SK-N-SH (cell line): ENCODE measurements around the gene ILF3. TPM values are rescaled to one million over a fixed set of nuclear protein-coding genes. Genes with fewer than 3 reads are reported as not detected.

Source experiments
- CTCF ChIA-PET: fragments of 300-600, 350-600 bp; formaldehyde crosslinking; extraction: SDS; loops from one replicate; lab custom pipeline; 2021; lab: Yijun Ruan, JAX
- POLR2A ChIA-PET: fragments of 350-600 bp; sonication (Branson Sonifier 250); formaldehyde crosslinking; extraction: SDS; loops from one replicate; lab custom pipeline; 2020; ENCODE audit warnings: antibody characterized with exemption, inconsistent platforms; lab: Yijun Ruan, JAX
- DNase-seq: peaks from one replicate; pipeline ENCODE4 v3.0.0; 2012
- H2AFZ ChIP-seq: fragments of 200-600 bp; sonication (generic); 2 replicates; pipeline ENCODE4 v1.8.1; 2016; ENCODE audit warnings: antibody characterized with exemption, mild to moderate bottlenecking, low read depth
- H3F3A ChIP-seq: fragments of 200-600 bp; sonication (generic); replicated peaks from 2 replicates; pipeline ENCODE3; 2016; ENCODE audit warnings: antibody characterized with exemption, mild to moderate bottlenecking; ENCODE audit not compliant: insufficient read depth
- H3K27ac ChIP-seq, 2 experiments: fragments of 200-500 bp in 1 of 2; fragments of 200-600 bp in 1 of 2; sonication (Bioruptor generic) in 1 of 2; sonication (generic), shearing (Covaris generic) in 1 of 2; 2 replicates each; pipeline versions ENCODE4 v1.5.1 to v1.6.1; 2014 to 2016; ENCODE audit warnings: low read depth in 2 of 2, inconsistent platforms in 1 of 2, low read length in 1 of 2, mild to moderate bottlenecking in 1 of 2, mixed read lengths in 1 of 2
- H3K27me3 ChIP-seq: fragments of 200-600 bp; sonication (generic), shearing (Covaris generic); 2 replicates; pipeline ENCODE4 v1.6.1; 2016; ENCODE audit warnings: mixed run types; ENCODE audit not compliant: insufficient read depth
- H3K36me3 ChIP-seq, 2 experiments: fragments of 200-500 bp in 1 of 2; fragments of 200-600 bp in 1 of 2; sonication (Bioruptor generic) in 1 of 2; sonication (generic) in 1 of 2; replicated peaks in 1 of 2; 2 replicates each; pipeline versions ENCODE3 to v1.5.1; 2014 to 2016; ENCODE audit warnings: low read length in 1 of 2, mild to moderate bottlenecking in 1 of 2; ENCODE audit not compliant: insufficient read depth in 2 of 2, control insufficient read depth in 1 of 2
- H3K4me1 ChIP-seq, 2 experiments: fragments of 200-500 bp in 1 of 2; fragments of 200-600 bp in 1 of 2; sonication (Bioruptor generic) in 1 of 2; sonication (generic), shearing (Covaris generic) in 1 of 2; 2 replicates each; pipeline versions ENCODE4 v1.5.1 to v1.6.1; 2014 to 2016; ENCODE audit warnings: low read depth in 1 of 2, low read length in 1 of 2, mixed run types in 1 of 2; ENCODE audit not compliant: insufficient read depth in 2 of 2, control insufficient read depth in 1 of 2
- H3K4me2 ChIP-seq: fragments of 200-600 bp; sonication (generic), shearing (Covaris generic); 2 replicates; pipeline ENCODE4 v1.6.1; 2017; ENCODE audit warnings: mixed run types
- H3K4me3 ChIP-seq, 2 experiments: fragments of 200-500 bp in 1 of 2; fragments of 200-600 bp in 1 of 2; sonication (Bioruptor generic) in 1 of 2; sonication (generic), shearing (Covaris generic) in 1 of 2; 2 replicates each; pipeline versions ENCODE4 v1.5.1 to v1.8.1; 2014 to 2016; ENCODE audit warnings: low read depth in 2 of 2, inconsistent platforms in 1 of 2, low read length in 1 of 2, mild to moderate bottlenecking in 1 of 2, mixed read lengths in 1 of 2, moderate library complexity in 1 of 2
- H3K79me2 ChIP-seq: fragments of 200-600 bp; sonication (generic); 2 replicates; pipeline ENCODE4 v1.8.1; 2017; ENCODE audit warnings: mild to moderate bottlenecking; ENCODE audit not compliant: insufficient read depth
- H3K9ac ChIP-seq: fragments of 200-600 bp; sonication (generic); 2 replicates; pipeline ENCODE4 v1.6.1; 2017; ENCODE audit warnings: mixed run types
- H3K9me2 ChIP-seq: fragments of 200-600 bp; sonication (generic); 2 replicates; pipeline ENCODE4 v1.6.1; 2017; ENCODE audit warnings: mixed run types
- H3K9me3 ChIP-seq: fragments of 200-600 bp; sonication (generic); 2 replicates; pipeline ENCODE4 v1.6.1; 2017; ENCODE audit warnings: mixed run types, mild to moderate bottlenecking, moderate library complexity
- H4K20me1 ChIP-seq: fragments of 200-600 bp; sonication (generic); 2 replicates; pipeline ENCODE4 v1.6.1; 2017; ENCODE audit warnings: mild to moderate bottlenecking, mixed run types; ENCODE audit not compliant: insufficient read depth
- CHD2 ChIP-seq: fragments of 150-350 bp; IDR thresholded peaks from 2 replicates; pipeline ENCODE4 v1.6.1; 2018; ENCODE audit warnings: low read length; ENCODE audit not compliant: partially characterized antibody
- EZH2phosphoT487 ChIP-seq: fragments of 200-600 bp; sonication (generic); IDR thresholded peaks from 2 replicates; pipeline ENCODE4 v1.6.1; 2017; ENCODE audit warnings: low read depth, mixed run types, mild to moderate bottlenecking, antibody characterized with exemption, moderate library complexity, borderline replicate concordance
- FOXJ3 ChIP-seq: sonication (generic); formaldehyde crosslinking; IDR thresholded peaks from 2 replicates; pipeline ENCODE4 v1.5.1; 2020; ENCODE audit warnings: mild to moderate bottlenecking, missing genetic modification reagents
- GABPA ChIP-seq: IDR thresholded peaks from 2 replicates; pipeline ENCODE4 v1.4.0; 2012; ENCODE audit warnings: low read depth, mild to moderate bottlenecking
- GATA2 ChIP-seq: sonication (generic); formaldehyde crosslinking; IDR thresholded peaks from 2 replicates; pipeline ENCODE4 v1.5.0; 2020; ENCODE audit warnings: mild to moderate bottlenecking, missing genetic modification reagents
- IRF3 ChIP-seq: fragments of 150-350 bp; IDR thresholded peaks from 2 replicates; pipeline ENCODE4 v1.6.1; 2016; ENCODE audit warnings: mild to moderate bottlenecking, low read depth, low read length
- JUND ChIP-seq: IDR thresholded peaks from 2 replicates; pipeline ENCODE4 v1.4.0; 2012
- MAX ChIP-seq: IDR thresholded peaks from 2 replicates; pipeline ENCODE4 v1.4.0; 2012; ENCODE audit warnings: low read depth
- NFIC ChIP-seq: IDR thresholded peaks from 2 replicates; pipeline ENCODE4 v1.4.0; 2012; ENCODE audit warnings: borderline replicate concordance
- NRF1 ChIP-seq: IDR thresholded peaks from 2 replicates; pipeline ENCODE4 v1.6.1; 2012; ENCODE audit warnings: low read depth, mild to moderate bottlenecking, low read length
- PBX3 ChIP-seq: IDR thresholded peaks from 2 replicates; pipeline ENCODE4; 2012
- POLR2AphosphoS5 ChIP-seq: IDR thresholded peaks from 2 replicates; pipeline ENCODE4 v1.6.1; 2012; ENCODE audit warnings: low read depth, low read length
- RCOR1 ChIP-seq: fragments of 150-350 bp; IDR thresholded peaks from 2 replicates; pipeline ENCODE4 v1.6.1; 2017; ENCODE audit warnings: antibody characterized with exemption, low read length
- RFX5 ChIP-seq: IDR thresholded peaks from 2 replicates; pipeline ENCODE4 v1.6.1; 2012; ENCODE audit warnings: mild to moderate bottlenecking, improper control_type of control experiment, low read length
- RXRA ChIP-seq: IDR thresholded peaks from 2 replicates; pipeline ENCODE4 v1.4.0; 2012; ENCODE audit warnings: low read depth, mild to moderate bottlenecking, borderline replicate concordance
- SIN3A ChIP-seq: IDR thresholded peaks from 2 replicates; pipeline ENCODE4 v1.6.1; 2012; ENCODE audit warnings: low read depth, mild to moderate bottlenecking, low read length, moderate library complexity, borderline replicate concordance
- SMC3 ChIP-seq: IDR thresholded peaks from 2 replicates; pipeline ENCODE4 v1.6.1; 2012; ENCODE audit warnings: low read depth, low read length, improper control_type of control experiment
- TAF1 ChIP-seq: IDR thresholded peaks from 2 replicates; pipeline ENCODE4 v1.6.1; 2012; ENCODE audit warnings: low read depth, mild to moderate bottlenecking, low read length, moderate library complexity, borderline replicate concordance
- TCF12 ChIP-seq: IDR thresholded peaks from 2 replicates; pipeline ENCODE4 v1.4.0; 2012
- TEAD4 ChIP-seq: IDR thresholded peaks from 2 replicates; pipeline ENCODE4 v1.4.0; 2012; ENCODE audit warnings: mild to moderate bottlenecking, borderline replicate concordance; ENCODE audit not compliant: insufficient read depth
- USF1 ChIP-seq: IDR thresholded peaks from 2 replicates; pipeline ENCODE4 v1.4.0; 2012; ENCODE audit warnings: low read depth, borderline replicate concordance
- USF2 ChIP-seq: fragments of 150-350 bp; IDR thresholded peaks from 2 replicates; pipeline ENCODE4 v1.6.1; 2017; ENCODE audit warnings: antibody characterized with exemption, low read length, low read depth, borderline replicate concordance
- ZBTB33 ChIP-seq: IDR thresholded peaks from 2 replicates; pipeline ENCODE4 v1.4.0; 2012; ENCODE audit warnings: low read depth, borderline replicate concordance
- WGBS: methylation state at CpG from one replicate; pipeline ENCODE4 v1.1.6; 2017; ENCODE audit warnings: low lambda C conversion rate; 5-methylcytosine and 5-hydroxymethylcytosine counted together
- polyA plus RNA-seq, 3 experiments: library from polyadenylated mRNA; depleted of rRNA; stranded (reverse); fragments of >200 nt; gene quantifications; 2 replicates each; pipeline ENCODE4 v1.2.3, GENCODE V29; 2012

Gene ILF3
- polyA plus RNA-seq, 1 of the 3 experiments (the other 2 are of a cell fraction) = 229 TPM

- Histone ChIP-seq H3K4me2 (no peak overlapping the region), H3K36me3 (peaks cover 0 to 3% of the 10 kb centered on the region in 2 experiments), H3K9me3 (no peaks in the 10 kb centered on the region), H3K27me3 (no peaks in the 10 kb centered on the region), H3K9me2 (no peaks in the 10 kb centered on the region), H2AFZ (no peak overlapping the region), H3K4me3 (no peak overlapping the region), H3K79me2 (peaks cover 100% of the 10 kb centered on the region), H3K27ac (no peak overlapping the region), H4K20me1 (peaks cover 72% of the 10 kb centered on the region), H3F3A (no peaks in the 10 kb centered on the region), H3K9ac (no peak overlapping the region), H3K4me1 (no peaks in the 10 kb centered on the region; a peak in 1 of 4 replicates)
- 100% methylated on average over 5 of the region's 12 CpGs for WGBS
- DNase-seq = no peak
- POLR2A ChIA-PET = no interaction called here
- TF ChIP-seq FOXJ3 (CRISPR knock-in tag) (no peak), TAF1 (no peak), POLR2AphosphoS5 (no peak)
- CTCF ChIA-PET = no interaction called here
Observed at GRCh38 chr19:10730932-10731331, 76.8 kb downstream of the ILF3 start.

GRCh38 chr19:10735741-10736140, 81.6 kb downstream of the ILF3 start:
- Histone ChIP-seq H3K27ac (no peak overlapping the region), H3K27me3 (no peaks in the 10 kb centered on the region), H3K36me3 (peaks cover 0 to 12% of the 10 kb centered on the region in 2 experiments), H3K9me2 (no peaks in the 10 kb centered on the region), H3K9ac (no peak overlapping the region), H3K4me2 (no peak overlapping the region), H3K79me2 (peaks cover 100% of the 10 kb centered on the region), H2AFZ (no peak overlapping the region), H3K4me1 (no peaks in the 10 kb centered on the region; a peak in 1 of 4 replicates), H3K9me3 (0 out of 2 replicates have a peak, but pooled peaks cover 9% of the 10 kb centered on the region), H4K20me1 (peaks cover 49% of the 10 kb centered on the region), H3K4me3 (no peak overlapping the region), H3F3A (peaks cover 8% of the 10 kb centered on the region)
- TF ChIP-seq RCOR1 (no peak), GABPA (no peak), USF2 (no peak), USF1 (no peak), PBX3 (no peak), TEAD4 (no peak), SIN3A (no peak), NRF1 (no peak), RXRA (no peak), CHD2 (no peak), JUND (no peak), MAX (no peak), GATA2 (no peak), RFX5 (no peak), NFIC (no peak), SMC3 (no peak), TCF12 (no peak), IRF3 (no peak), ZBTB33 (no peak), EZH2phosphoT487 (no peak)
- CTCF ChIA-PET = interaction anchor here (1.0 to 1.4 kb wide), 3 partner anchors 11 to 135 kb away, joined by 3 read pairs; no protein-coding TSS in a partner anchor
- 98% methylated on average over 5 of the region's 5 CpGs for WGBS
- DNase-seq = no peak
- POLR2A ChIA-PET = no interaction called here
